ENCODE measurements around the gene SEC61B.

GRCh38 chr9:99189887-99190596 is 32.0 kb upstream of the SEC61B start:
- TF ChIP-seq CTCF (IDR thresholded peaks at IDR 0.05) (no peak), POLR2A (IDR thresholded peaks at IDR 0.05) (no peak)

All from body of pancreas (tissue), 4 donors.